CD4-positive, CD25-positive, alpha-beta regulatory T cell (primary cell): ENCODE results near the gene NFATC3. TPM values are rescaled to one million over a fixed set of nuclear protein-coding genes. Genes with fewer than 3 reads are reported as not detected.

Source experiments
- ATAC-seq, 2 donors: fragments of 150-1000 bp; cut with Tn5 transposase; one replicate each; pipeline ENCODE4 v1.10.0; 2021; ENCODE audit warnings: low read depth in 2 of 2, moderate number of reproducible peaks in 2 of 2, moderate library complexity in 1 of 2
- DNase-seq, 3 donors: peaks; one replicate each; pipeline versions ENCODE4 v3.0.0 to v3.0.0-alpha.2; 2012 to 2022; ENCODE audit warnings: mixed read lengths in 1 of 3
- H3K27ac ChIP-seq: one replicate; pipeline ENCODE4 v1.7.0; 2013; ENCODE audit warnings: mild to moderate bottlenecking, low read length; ENCODE audit not compliant: insufficient read depth, poor library complexity, severe bottlenecking
- H3K27me3 ChIP-seq: one replicate; pipeline ENCODE4 v1.7.0; 2013; ENCODE audit warnings: low read length; ENCODE audit not compliant: control insufficient read depth, insufficient read depth
- H3K36me3 ChIP-seq: one replicate; pipeline ENCODE4 v1.7.0; 2013; ENCODE audit warnings: mild to moderate bottlenecking, low read length, moderate library complexity; ENCODE audit not compliant: control insufficient read depth, insufficient read depth
- H3K4me1 ChIP-seq: 2 replicates; pipeline ENCODE4 v1.7.0; 2013; ENCODE audit warnings: mild to moderate bottlenecking, low read length; ENCODE audit not compliant: insufficient read depth, control insufficient read depth, poor library complexity, severe bottlenecking
- H3K4me3 ChIP-seq: one replicate; pipeline ENCODE4 v1.7.0; 2013; ENCODE audit warnings: low read depth, mild to moderate bottlenecking, low read length, moderate library complexity
- H3K9me3 ChIP-seq, 2 experiments: 1 replicate in 1 of 2; 2 replicates in 1 of 2; pipeline ENCODE4 v1.7.0; 2013; ENCODE audit warnings: low read length in 2 of 2, mild to moderate bottlenecking in 1 of 2, moderate library complexity in 1 of 2; ENCODE audit not compliant: control insufficient read depth in 2 of 2
- H3K27ac Mint-ChIP-seq, 3 donors: one replicate each; pipeline ENCODE4 v1.8.0; 2020 to 2022; ENCODE audit warnings: mild to moderate bottlenecking in 3 of 3, mixed read lengths in 3 of 3, moderate library complexity in 2 of 3
- H3K27me3 Mint-ChIP-seq: one replicate; pipeline ENCODE4 v1.8.0; 2022; ENCODE audit warnings: mild to moderate bottlenecking, mixed read lengths
- H3K36me3 Mint-ChIP-seq: one replicate; pipeline ENCODE4 v1.8.0; 2020; ENCODE audit warnings: mixed read lengths
- H3K4me1 Mint-ChIP-seq, 4 donors: one replicate each; pipeline ENCODE4 v1.8.0; 2020 to 2022; ENCODE audit warnings: mixed read lengths in 4 of 4, mild to moderate bottlenecking in 1 of 4
- H3K4me3 Mint-ChIP-seq, 4 donors: one replicate each; pipeline ENCODE4 v1.8.0; 2020 to 2022; ENCODE audit warnings: mild to moderate bottlenecking in 4 of 4, mixed read lengths in 4 of 4, moderate library complexity in 3 of 4
- H3K9me3 Mint-ChIP-seq, 7 donors: one replicate each; pipeline ENCODE4 v1.8.0; 2020 to 2022; ENCODE audit warnings: mixed read lengths in 7 of 7, mild to moderate bottlenecking in 3 of 7, moderate library complexity in 2 of 7
- polyA plus RNA-seq, 4 donors: library from polyadenylated mRNA; unstranded; fragments of 300-500 nt; fragmentation: Illumina TruSeq; gene quantifications; one replicate each; pipeline ENCODE4 v1.2.3, GENCODE V29; 2021
- total RNA-seq: library from RNA; stranded (reverse); gene quantifications from one replicate; pipeline ENCODE4 v1.2.3, GENCODE V29; 2022

The NFATC3 gene
- total and polyA plus RNA-seq, 5 donors from 2014 or later = 52.0 to 115 (median 60.9) TPM

DNA sequence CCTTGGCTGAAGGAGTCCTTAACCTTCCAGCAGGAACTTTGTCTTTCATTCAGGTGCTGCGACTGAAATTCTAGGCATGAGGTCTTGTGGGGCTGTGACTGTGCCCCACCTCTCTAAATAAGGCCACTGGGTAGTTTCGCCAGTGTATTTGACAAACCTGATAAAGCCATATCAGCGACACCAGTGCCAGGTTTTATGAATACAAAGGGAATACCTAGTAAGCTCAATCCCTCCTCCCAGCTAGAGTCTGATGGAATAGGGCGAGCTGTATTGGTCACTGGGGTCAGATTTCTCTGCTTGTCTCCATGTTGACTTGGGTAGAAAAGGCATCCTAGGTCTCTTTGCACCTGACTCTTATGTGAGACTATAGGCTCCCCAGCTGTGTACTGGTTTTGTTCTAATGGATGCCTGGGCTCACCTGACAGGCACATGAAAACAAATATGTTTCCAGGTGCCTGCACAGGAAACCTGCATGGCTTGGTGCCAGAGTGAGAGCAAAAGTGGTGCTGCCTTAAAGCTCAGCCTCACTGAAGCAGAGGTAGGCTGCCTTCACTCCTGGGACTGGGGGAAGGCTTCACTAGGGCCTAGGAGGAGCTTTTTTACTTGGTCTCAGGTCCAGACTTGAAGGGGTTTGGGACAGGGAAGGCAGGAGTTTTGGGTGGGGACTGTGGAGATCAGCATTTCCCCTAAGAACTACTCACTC, 187.5 kb downstream of the NFATC3 start:
- H3K4me3 Mint-ChIP-seq = peak overlapping the region; percentile 69 to 88 (median 76)
- H3K9me3 Mint-ChIP-seq = no peaks in the 10 kb centered on the region
- peaks cover 36 to 92% (median 67%) of the 10 kb centered on the region in 4 donors for H3K4me1 Mint-ChIP-seq
- ATAC-seq = peak; percentile 61
- Histone ChIP-seq H3K27me3 (no peaks in the 10 kb centered on the region), H3K9me3 (no peaks in the 10 kb centered on the region), H3K4me3 (peak overlapping the region; percentile 65), H3K36me3 (peaks cover 14% of the 10 kb centered on the region), H3K4me1 (peaks cover 93% of the 10 kb centered on the region), H3K27ac (peak overlapping the region; percentile 82)
- H3K27me3 Mint-ChIP-seq = no peaks in the 10 kb centered on the region
- peak; percentile 43 to 73 (median 67) for DNase-seq
- peaks cover 43% of the 10 kb centered on the region for H3K36me3 Mint-ChIP-seq
- peak overlapping the region; percentile 93 to 98 (median 98) for H3K27ac Mint-ChIP-seq

DNA sequence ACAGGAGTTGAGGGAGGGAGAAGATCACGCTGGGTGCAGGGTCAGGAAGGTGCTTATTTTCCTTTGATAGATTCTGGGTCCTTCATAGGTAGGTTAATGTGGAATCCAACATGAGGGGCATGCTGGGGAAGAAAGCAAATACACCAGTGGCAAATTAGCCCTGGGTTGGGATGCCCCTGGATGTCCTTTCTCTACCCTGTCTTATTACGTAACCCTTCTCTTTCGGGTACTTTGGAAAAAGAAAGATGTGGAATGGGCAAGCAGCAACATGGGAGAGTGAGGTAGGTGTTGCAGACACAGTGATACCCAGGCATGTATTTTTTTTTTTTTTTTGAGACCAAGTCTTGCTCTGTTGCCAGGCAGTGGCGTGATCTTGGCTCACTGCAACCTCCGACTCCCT, 188.3 kb downstream of the NFATC3 start:
- H3K9me3 Mint-ChIP-seq = no peaks in the 10 kb centered on the region
- no peaks in the 10 kb centered on the region for H3K27me3 Mint-ChIP-seq
- ATAC-seq = no peak
- peaks cover 30 to 84% (median 61%) of the 10 kb centered on the region in 4 donors for H3K4me1 Mint-ChIP-seq
- H3K4me3 Mint-ChIP-seq = peak overlapping the region; percentile 69 to 88 (median 76)
- H3K36me3 Mint-ChIP-seq = peaks cover 38% of the 10 kb centered on the region
- H3K27ac Mint-ChIP-seq = peak overlapping the region; percentile 93 to 98 (median 98)
- Histone ChIP-seq H3K9me3 (no peaks in the 10 kb centered on the region), H3K27me3 (no peaks in the 10 kb centered on the region), H3K36me3 (peaks cover 14% of the 10 kb centered on the region), H3K27ac (peak overlapping the region; percentile 82), H3K4me3 (peak overlapping the region; percentile 65), H3K4me1 (peaks cover 89% of the 10 kb centered on the region)
- DNase-seq = no peak

GRCh38 chr16:68273896-68274295, 188.7 kb downstream of the NFATC3 start:
- peak overlapping the region; percentile 82 for H3K27ac ChIP-seq
- peaks cover 85% of the 10 kb centered on the region for H3K4me1 ChIP-seq
- Mint-ChIP-seq H3K4me3 (peak overlapping the region; percentile 50 to 88 (median 71)), H3K27me3 (no peaks in the 10 kb centered on the region), H3K9me3 (no peaks in the 10 kb centered on the region), H3K27ac (peak overlapping the region; percentile 93 to 98 (median 98)), H3K36me3 (peaks cover 38% of the 10 kb centered on the region), H3K4me1 (peaks cover 30 to 81% (median 60%) of the 10 kb centered on the region in 4 donors)
- peak overlapping the region; percentile 60 for H3K4me3 ChIP-seq
- ATAC-seq (no peak), DNase-seq (no peak)
- no peaks in the 10 kb centered on the region for H3K27me3 ChIP-seq
- no peaks in the 10 kb centered on the region for H3K9me3 ChIP-seq
- peaks cover 14% of the 10 kb centered on the region for H3K36me3 ChIP-seq

DNA sequence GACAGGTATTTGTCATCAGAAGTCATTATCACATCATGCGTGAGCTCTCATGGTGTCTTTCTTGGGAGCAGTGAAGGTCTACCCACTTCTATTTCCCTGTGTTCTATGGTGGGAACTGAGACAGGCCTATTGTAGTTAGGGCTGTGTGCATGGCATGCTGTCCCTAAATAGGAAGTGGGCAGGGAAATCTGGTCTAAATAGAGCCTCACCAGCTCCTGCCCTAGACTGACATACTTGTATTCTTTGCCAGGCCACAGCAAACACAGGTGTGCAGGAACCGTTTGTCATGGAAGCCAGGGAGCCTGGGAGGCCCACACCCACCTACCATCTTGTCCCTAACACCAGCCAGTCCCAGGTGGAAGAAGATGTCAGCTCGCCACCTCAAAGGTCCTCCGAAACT, 189.3 kb downstream of the NFATC3 start:
- Mint-ChIP-seq H3K27me3 (no peaks in the 10 kb centered on the region), H3K4me3 (peak overlapping the region; percentile 50 to 88 (median 71)), H3K36me3 (peaks cover 34% of the 10 kb centered on the region), H3K27ac (peak overlapping the region; percentile 93 to 98 (median 98)), H3K4me1 (peaks cover 24 to 81% (median 55%) of the 10 kb centered on the region in 4 donors), H3K9me3 (no peaks in the 10 kb centered on the region)
- Histone ChIP-seq H3K27ac (peak overlapping the region; percentile 82), H3K36me3 (peaks cover 14% of the 10 kb centered on the region), H3K4me3 (peak overlapping the region; percentile 60), H3K4me1 (peaks cover 84% of the 10 kb centered on the region), H3K9me3 (no peaks in the 10 kb centered on the region), H3K27me3 (no peaks in the 10 kb centered on the region)
- no peak for ATAC-seq
- DNase-seq = no peak

DNA sequence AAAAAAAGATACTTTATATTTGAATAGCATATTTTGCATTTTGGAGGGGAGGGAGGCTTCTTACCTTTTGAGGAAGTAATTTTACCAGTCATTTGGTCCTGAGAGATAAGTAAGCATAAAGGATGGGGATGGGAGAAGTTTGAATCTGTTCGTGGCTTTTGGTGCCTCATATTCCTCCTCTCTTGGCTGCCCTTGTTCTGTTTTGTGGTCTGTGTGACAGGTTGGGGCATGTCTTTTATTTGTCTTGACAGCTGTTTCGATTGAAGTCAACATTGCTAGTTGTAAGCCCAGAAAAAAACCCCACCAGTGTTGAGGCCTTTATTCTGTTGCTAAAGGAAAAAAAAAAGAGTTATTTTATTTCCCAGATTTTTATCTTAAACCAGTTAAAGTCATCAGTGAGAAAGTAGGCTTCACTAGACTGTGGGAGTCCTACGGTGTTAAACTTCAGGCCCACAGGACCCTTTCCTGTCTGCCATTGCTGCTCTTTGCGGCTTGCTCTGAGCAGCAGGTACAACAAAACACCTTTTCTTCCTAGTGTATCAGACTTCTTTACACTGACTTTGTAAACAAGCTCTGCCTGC, 190.5 kb downstream of the NFATC3 start:
- H3K4me3 ChIP-seq = peak overlapping the region; percentile 73
- Mint-ChIP-seq H3K4me3 (peak overlapping the region; percentile 77 to 87 (median 81)), H3K27ac (peak overlapping the region; percentile 93 to 98 (median 98)), H3K4me1 (peaks cover 28 to 78% (median 53%) of the 10 kb centered on the region in 4 donors), H3K36me3 (peaks cover 38% of the 10 kb centered on the region), H3K27me3 (no peaks in the 10 kb centered on the region), H3K9me3 (no peaks in the 10 kb centered on the region)
- H3K27me3 ChIP-seq = no peaks in the 10 kb centered on the region
- H3K27ac ChIP-seq = peak overlapping the region; percentile 82
- peak; percentile 86 for ATAC-seq
- H3K9me3 ChIP-seq = no peaks in the 10 kb centered on the region
- DNase-seq = peak; percentile 33 to 80 (median 69)
- peaks cover 84% of the 10 kb centered on the region for H3K4me1 ChIP-seq
- peaks cover 14% of the 10 kb centered on the region for H3K36me3 ChIP-seq

DNA sequence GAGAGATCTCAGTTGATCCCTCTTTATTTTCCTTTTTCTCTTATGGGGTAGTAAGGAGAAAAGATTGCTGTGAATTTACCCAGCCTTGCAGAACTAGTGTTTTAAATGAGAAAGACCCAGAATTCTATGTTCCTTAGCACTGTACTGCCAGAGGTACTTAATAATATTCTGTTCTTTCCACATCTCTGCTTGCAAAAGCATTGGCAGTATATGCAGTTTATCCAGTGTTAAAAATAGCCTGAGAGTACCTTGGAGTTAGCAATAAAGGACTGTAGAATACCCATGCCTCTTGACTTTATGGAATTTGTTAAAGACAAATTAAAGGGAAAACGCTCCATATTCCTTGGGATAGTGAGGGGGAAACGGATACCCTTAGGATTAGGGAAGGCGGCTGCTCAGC, 191.1 kb downstream of the NFATC3 start:
- Mint-ChIP-seq H3K27me3 (no peaks in the 10 kb centered on the region), H3K36me3 (peaks cover 39% of the 10 kb centered on the region), H3K27ac (peak overlapping the region; percentile 93 to 98 (median 98)), H3K4me3 (peak overlapping the region; percentile 77 to 87 (median 81)), H3K4me1 (peaks cover 29 to 78% (median 52%) of the 10 kb centered on the region in 4 donors), H3K9me3 (no peaks in the 10 kb centered on the region)
- DNase-seq (no peak), ATAC-seq (no peak)
- Histone ChIP-seq H3K36me3 (peaks cover 16% of the 10 kb centered on the region), H3K27me3 (no peaks in the 10 kb centered on the region), H3K9me3 (no peaks in the 10 kb centered on the region), H3K4me3 (peak overlapping the region; percentile 73), H3K27ac (peak overlapping the region; percentile 82), H3K4me1 (peaks cover 84% of the 10 kb centered on the region)
